Stimulated activated CD4-positive, alpha-beta T cell treated with anti-CD3 and anti-CD28 coated beads, Interleukin-1b, Interleukin-23, amount 100 ng/mL, for 24 hours (primary cell): ENCODE measurements around the gene PITPNM3.

Source experiments
- DNase-seq, 4 experiments: peaks; one replicate each; pipeline ENCODE4 v3.0.0-alpha.2; 2020; ENCODE audit warnings: low read depth in 4 of 4, low spot score in 1 of 4

Gene PITPNM3

DNA sequence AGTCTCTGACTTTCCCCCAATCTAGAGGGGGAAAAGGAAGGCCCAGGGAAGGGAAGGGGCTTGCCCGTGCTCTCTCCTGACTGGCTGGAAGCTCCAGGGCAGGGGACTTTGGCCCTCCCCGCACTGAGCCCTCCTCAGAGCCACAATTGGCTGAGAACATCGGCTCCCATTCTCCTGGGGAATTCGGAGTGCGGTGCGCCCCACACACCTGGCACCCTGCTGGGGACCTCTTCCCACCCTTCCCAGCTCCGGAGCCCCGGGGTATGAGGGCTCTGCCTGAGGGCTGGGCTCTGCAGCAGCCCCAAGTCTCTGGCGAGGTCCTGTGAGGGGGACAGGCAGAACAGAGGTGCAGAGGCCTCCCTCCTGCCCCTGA lies 76.1 kb downstream of the PITPNM3 start:
- DNase-seq = no peak

DNA sequence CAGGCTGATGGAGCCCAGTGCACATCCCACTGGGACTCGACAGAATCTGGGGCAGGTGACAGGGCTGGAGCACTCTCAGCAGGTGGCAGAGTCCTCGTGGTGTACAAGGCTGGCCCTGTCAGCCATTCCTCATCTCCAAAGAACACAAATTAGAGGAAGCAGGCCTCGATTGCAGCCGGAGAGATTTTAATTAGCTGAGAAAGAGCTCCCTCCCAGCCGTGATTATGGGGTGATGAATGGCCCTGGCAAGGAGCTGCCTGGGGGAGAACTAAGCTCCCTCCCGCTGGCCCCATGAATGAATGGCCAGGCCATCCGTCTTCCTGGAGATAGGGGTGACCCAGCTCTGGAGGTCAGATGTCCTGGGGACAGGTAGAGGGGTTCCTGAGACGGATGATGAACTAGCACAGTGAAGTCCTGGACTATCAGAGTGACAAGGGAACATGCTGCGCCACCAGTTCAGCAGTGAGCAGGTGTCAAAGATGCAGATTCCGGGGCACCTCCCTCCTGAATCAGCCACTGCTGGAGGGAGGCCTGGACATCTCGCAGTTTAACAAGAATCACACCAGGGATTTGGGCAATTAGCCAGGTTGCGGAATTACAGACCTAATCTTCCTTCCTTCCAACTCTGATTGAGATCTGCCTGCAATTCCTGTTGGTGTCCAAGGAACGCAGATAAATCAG lies 76.6 kb downstream of the PITPNM3 start:
- DNase-seq = no peak

- no peak for DNase-seq
Measured at GRCh38 chr17:6478486-6478885, 77.9 kb downstream of the PITPNM3 start.

DNA sequence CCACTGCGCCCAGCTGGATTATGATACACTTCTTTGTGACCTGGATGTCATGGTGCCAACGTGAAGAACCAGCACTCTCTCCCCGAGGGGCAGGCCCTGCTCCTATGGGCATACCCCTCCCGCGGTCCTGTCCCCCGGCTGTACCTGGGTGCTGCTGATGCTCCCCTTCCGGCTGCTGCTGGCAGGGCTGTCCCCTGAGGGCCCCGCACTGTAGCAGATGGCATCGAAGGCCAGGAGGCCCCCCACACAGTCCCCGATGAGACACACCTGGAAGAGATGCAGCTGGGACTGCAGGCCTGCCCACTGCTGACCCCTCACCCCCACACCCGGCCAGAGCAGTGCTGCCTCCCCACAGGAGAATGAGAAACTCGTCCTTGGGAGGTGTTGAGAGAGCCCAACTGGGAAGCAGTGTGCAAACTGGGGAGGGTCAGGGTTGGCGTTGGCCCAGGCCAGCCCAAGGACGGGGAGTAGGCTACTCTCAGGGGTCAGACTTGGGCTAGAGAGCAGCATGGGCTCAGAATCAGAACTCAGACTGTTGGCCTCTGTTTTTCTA lies 78.4 kb downstream of the PITPNM3 start:
- DNase-seq = no peak

GRCh38 chr17:6476810-6477179 lies 79.6 kb downstream of the PITPNM3 start:
- DNase-seq = no peak

DNA sequence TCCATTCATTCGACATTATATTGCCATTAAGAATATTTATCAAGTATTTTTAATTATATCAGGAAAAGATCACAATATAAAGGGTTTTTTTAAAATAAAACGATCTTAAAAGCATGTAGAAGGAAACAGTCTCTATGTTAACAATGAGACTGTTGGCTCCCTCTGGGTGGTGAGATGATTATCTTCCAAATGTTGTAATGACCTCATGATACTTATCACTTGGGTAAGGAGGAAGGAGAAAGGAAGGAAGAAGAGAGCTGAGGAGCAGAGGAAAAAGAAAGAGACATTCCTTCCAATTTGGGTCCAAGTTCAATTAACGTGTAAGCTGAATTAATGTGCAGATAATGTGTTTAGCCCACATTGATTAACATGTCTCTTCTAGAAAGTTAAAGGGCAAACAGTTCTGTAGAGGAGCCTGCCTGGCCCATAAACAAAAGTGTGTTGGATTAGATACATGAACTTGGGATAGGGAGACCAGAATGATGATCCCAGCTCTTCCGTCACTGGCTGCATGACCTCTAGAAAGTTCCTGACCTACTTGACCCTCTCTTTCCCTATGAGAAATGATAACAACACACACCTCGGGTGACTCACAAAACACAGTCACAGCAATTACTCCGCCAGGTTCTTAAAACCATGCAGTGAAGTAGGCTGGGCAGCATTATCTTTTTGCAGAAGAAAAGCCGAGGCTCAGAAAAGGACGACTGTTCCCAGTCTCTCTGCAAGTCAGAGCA lies 80.1 kb downstream of the PITPNM3 start:
- DNase-seq = no peak

- no peak for DNase-seq
Measured at GRCh38 chr17:6475411-6475810, 80.9 kb downstream of the PITPNM3 start.

DNA sequence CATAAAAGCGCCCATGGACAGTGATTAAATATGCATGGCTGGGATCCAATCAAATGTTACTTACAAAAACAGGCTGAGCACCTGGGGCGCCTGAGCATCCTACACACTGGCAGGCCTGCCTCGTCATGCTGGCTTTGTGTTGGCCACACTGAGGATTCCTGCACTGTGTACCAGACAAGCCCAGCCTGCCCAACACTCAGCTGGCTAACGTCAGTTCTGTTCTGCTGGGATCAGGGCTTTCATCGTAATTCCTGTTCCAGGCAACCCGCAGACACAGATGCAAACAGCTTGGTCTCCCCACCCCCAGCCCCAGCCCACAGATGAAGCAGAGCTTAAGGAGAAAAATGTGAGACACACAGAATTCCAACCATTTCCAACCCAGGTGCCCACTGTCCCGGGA lies 81.4 kb downstream of the PITPNM3 start:
- DNase-seq = no peak

DNA sequence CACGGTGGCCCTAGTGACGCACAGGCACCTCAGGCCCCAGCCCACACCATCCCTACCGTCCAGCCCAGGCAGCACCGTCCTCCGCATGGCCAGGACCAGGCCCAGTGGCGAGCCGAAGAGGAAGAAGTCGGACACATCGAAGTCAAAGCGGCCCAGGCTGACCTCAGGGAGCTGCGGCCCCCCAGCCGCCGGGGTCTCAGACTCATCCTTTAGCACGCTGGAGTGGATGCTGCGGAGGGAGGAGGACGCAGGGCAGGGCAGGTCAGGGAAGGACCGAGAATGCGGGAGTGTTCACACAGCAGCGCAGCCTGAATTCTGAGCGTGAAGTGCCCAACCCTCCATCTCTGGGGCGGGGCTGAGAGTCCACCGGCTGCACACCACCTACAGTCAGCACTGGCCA lies 82.0 kb downstream of the PITPNM3 start:
- DNase-seq = no peak

- peak; percentile 39 to 53 (median 46) for DNase-seq
Measured at GRCh38 chr17:6473128-6473767, 83.1 kb downstream of the PITPNM3 start.

DNA sequence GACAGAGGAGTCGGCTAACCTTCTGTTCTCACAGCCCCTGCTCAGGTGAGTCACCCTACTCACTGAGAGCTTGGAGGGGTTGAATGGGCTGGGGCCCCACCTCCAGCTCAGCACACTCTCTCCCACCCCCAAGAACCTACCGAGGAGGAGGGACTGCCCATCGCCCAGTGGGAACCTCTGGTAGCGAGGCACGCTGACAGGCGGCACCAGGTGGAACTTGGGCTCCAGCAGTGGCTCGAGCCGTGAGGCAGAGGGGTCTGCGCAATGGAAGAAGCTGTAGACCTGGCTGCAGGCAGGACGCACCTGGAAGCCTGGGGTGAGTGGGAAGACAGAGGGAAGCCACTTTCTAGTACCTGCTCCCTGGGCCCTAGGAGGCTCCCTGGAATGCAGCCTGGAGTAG lies 83.8 kb downstream of the PITPNM3 start:
- DNase-seq = no peak

DNA sequence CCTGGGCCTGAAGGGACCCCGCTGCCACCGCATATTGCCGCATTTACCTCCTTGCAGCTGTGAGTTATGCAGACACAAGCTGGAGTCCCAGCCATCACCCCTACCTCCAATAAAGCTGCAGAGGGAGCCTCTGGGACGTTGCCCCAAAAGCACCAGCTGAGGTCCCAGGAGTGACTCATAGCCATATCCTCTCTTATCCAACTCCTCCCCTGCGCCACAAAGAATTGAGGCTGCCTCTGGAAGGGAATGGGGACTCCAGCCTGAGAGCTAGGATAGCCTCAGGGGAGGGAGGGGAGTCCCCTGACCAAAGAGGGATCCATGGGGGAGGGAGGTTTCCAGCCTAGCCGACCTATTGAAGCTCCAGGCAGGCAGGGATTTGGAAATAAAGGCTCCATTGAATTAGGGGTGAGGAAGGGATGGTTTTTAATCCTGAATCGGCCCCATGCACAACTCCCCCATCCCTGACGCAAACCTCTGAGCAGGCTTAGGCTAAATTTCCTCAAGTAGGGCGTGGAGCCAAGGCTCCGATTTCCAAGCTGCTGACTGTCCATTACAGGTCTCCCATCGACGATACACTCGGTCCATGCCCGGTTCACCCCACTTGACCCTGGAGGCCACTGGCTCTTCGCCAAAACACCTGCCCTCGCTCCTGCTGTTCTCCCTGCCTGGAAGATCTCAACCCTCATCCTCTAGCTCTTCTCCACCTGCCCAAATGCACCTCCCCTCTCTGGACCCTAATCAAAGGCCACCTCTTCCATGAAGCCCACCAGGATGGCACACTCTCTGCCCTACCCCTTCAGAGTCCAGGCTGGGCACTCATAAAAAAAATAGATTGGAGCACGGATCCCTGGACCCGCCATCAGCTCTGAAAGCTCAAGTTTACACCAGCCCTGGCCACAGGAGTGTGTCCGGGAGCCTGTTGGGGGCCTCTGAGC lies 84.6 kb downstream of the PITPNM3 start:
- DNase-seq = no peak

DNA sequence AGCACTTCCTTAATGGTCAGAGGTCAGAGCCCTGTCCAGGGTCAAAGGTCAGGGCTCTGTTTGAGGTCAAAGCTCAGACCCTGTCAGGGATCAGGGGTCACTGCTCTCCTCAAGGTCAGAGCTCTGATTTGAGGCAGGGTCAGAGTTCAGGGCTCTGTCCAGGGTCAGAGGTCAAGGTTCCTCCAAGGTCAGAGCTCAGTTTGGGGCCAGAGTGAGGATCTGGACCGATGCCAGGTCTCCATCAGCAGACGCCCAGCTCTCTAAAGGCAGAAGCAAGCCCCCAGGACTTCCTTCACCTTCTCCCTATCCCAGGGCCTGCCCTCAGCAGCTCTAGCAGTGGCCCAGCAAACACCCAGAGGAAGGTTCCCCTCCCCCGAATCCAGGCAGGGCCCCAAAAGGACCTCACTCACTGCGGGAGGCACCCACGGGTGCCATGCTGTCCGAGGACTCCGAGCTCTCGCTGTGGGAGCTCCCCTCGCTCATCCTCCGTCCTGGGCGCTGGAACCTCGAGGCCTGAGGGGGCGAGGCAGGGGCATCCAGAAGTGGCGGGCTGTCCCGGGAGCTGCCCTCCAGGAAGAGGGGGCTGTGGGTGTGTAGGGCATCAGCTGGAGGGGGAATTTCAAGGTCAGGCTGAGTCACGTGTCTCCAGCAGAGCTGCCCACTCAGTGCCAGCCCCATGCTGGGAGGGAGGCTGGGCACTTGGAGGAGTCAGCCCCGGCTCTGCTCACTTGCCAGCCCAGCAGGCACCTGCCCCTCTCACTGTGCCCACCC lies 85.4 kb downstream of the PITPNM3 start:
- DNase-seq = no peak

DNA sequence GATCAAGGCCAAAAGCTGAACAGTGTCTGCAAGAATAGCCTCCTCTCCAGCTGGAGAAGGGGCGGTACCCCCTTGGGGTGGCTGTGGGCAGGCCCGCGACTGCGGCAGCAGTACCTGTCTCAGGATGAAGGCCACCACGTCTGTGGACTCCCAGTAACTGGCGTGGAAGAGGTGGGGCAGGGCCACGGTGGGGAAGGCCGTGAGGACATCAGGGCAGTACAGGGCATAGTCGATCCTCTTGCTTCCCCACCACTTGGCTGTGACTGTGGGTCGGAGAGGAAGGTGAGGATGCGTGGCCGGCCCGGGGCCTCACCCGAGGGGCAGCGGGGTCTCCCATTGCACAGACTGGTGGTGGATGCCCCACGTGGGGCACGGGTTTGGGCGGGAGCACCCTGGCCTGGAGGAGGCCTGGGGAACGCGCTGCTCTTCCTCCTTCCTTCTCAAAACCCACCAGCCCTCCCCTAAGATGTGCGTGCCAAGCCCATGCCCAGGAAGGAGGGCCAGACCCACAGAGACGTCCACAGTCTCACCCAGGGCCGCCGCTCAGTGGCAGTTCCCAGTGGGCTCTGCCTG lies 86.1 kb downstream of the PITPNM3 start:
- DNase-seq = no peak

GRCh38 chr17:6468051-6468790 lies 88.1 kb downstream of the PITPNM3 start:
- no peak for DNase-seq

- no peak for DNase-seq
Measured at GRCh38 chr17:6467567-6467966, 88.8 kb downstream of the PITPNM3 start.

- DNase-seq = no peak
Measured at GRCh38 chr17:6465206-6466003, 91.0 kb downstream of the PITPNM3 start.

GRCh38 chr17:6464446-6465041 lies 91.8 kb downstream of the PITPNM3 start:
- no peak for DNase-seq
